ENCODE results near the gene LPCAT1. TPM values are rescaled to one million over a fixed set of nuclear protein-coding genes. Genes with fewer than 3 reads are reported as not detected.

The LPCAT1 gene
- total and polyA plus RNA-seq, 2 of the 4 experiments (the other 2 are of a cell fraction) = 17.7 to 33.6 TPM

DNA sequence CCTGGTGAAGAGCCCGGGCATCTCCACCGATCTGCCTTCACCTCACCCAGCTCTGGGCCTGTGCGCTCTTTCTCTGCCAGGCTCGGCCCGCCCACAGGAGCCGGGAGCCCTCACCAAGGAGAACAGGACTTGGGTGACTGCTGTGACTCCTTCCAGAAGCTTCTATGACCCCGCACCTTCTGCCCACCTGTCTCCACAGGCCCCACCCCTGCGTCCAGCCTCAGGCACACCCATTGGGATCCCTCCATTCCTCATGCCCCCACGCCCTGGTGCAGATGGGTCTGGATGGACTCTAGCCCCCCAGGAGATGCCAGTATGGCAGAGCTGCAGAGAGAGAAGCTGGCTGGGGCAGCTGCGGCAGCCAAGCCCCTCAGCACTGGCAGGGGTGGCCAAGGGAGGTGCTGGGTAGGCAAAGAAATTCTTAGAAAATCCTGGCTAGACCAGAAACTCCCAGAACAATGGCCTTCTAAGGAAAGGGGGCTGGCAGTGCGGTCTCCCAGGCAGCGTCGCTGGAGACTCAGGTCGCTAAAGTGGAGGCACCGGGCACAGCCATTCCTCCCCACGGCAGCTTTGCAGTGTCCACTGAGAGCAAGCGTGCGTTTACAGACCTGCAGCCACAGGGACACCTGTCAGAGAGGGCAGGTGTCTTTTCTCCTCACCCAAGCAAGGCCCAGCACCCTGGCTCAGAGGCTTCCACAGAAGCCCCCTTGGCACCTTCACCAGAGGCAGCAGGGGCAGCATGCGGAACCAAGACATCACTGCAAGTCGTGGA is 17.3 kb downstream of the LPCAT1 start:
- Histone ChIP-seq H3K4me3 (ENCODE audit: insufficient read depth, low read depth, low read length) (no peak overlapping the region), H4K8ac (ENCODE audit: low read depth in 2 of 2, low read length in 2 of 2) (no peak overlapping the region), H3K27ac (ENCODE audit: insufficient read depth, low read length) (no peak overlapping the region), H2AK5ac (ENCODE audit: low read depth, low read length) (no peak overlapping the region), H3K79me1 (ENCODE audit: low read depth in 1 of 2, low read length in 2 of 2) (peaks cover 27 to 82% of the 10 kb centered on the region in 2 experiments), H3K9me1 (ENCODE audit: insufficient read depth, low read length) (peaks cover 30% of the 10 kb centered on the region), H2BK20ac (ENCODE audit: low read depth, low read length) (no peak overlapping the region), H2BK120ac (ENCODE audit: low read depth, low read length) (no peak overlapping the region), H4K91ac (ENCODE audit: insufficient read depth, low read depth, low read length) (no peak overlapping the region), H2BK15ac (ENCODE audit: low read depth, low read length) (no peak overlapping the region), H3K18ac (ENCODE audit: low read depth, low read length) (no peak overlapping the region), H2BK5ac (ENCODE audit: low read depth, low read length, poor library complexity, severe bottlenecking) (no peak overlapping the region), H4K5ac (ENCODE audit: low read depth, low read length) (no peak overlapping the region), H2AFZ (replicated peaks; ENCODE audit: low read length, poor library complexity) (no peak overlapping the region), H3K4me2 (ENCODE audit: low read depth, low read length) (no peak overlapping the region), H3K23ac (ENCODE audit: low read depth, low read length) (no peak overlapping the region), H3K9me3 (ENCODE audit: control insufficient read depth, insufficient read depth, low read length) (no peaks in the 10 kb centered on the region), H3K56ac (ENCODE audit: extremely low read depth, insufficient read depth, low read length) (no peak overlapping the region), H3K36me3 (ENCODE audit: control insufficient read depth, insufficient read depth, low read length) (peaks cover 32% of the 10 kb centered on the region), H3K27me3 (ENCODE audit: control insufficient read depth, insufficient read depth, low read length) (no peaks in the 10 kb centered on the region), H3K4ac (ENCODE audit: low read depth, low read length) (no peak overlapping the region), H4K20me1 (ENCODE audit: insufficient read depth, low read length) (peaks cover 99% of the 10 kb centered on the region), H3K4me1 (ENCODE audit: control insufficient read depth, insufficient read depth, low read length) (peaks cover 2% of the 10 kb centered on the region; the same call in 1 of the 2 replicates), H2AK9ac (replicated peaks; ENCODE audit: low read depth, low read length, poor library complexity) (no peak overlapping the region), H3K9ac (ENCODE audit: low read depth, low read length) (no peak overlapping the region), H3K14ac (replicated peaks; ENCODE audit: low read depth, low read length) (no peak overlapping the region)
- ChIA-PET CTCF (interaction anchor here (0.6 kb wide), 1 partner anchor 14 kb away, joined by 3 read pairs; no protein-coding TSS in a partner anchor), POLR2A (ENCODE audit: unreplicated experiment) (no interaction called here)
- TF ChIP-seq RCOR1 (IDR thresholded peaks at IDR 0.05; ENCODE audit: insufficient replicate concordance, low read length) (no peak), POLR2A (IDR thresholded peaks at IDR 0.05; ENCODE audit: low read depth, low read length) (no peak), RFX5 (IDR thresholded peaks at IDR 0.05; ENCODE audit: low read depth, low read length) (no peak), SMC3 (IDR thresholded peaks at IDR 0.05; ENCODE audit: low read depth, low read length) (no peak), NFE2L2 (IDR thresholded peaks at IDR 0.05; ENCODE audit: low read depth, low read length) (no peak), CHD1 (IDR thresholded peaks at IDR 0.05; ENCODE audit: low read depth, low read length) (no peak), BHLHE40 (IDR thresholded peaks at IDR 0.05; ENCODE audit: low read depth, low read length) (no peak), CEBPB (IDR thresholded peaks at IDR 0.05; ENCODE audit: low read depth, low read length) (no peak), MAFK (IDR thresholded peaks at IDR 0.05; ENCODE audit: low read depth, low read length) (no peak), MAZ (IDR thresholded peaks at IDR 0.05; ENCODE audit: borderline replicate concordance, low read depth, low read length) (no peak), MXI1 (IDR thresholded peaks at IDR 0.05; ENCODE audit: borderline replicate concordance, low read depth, low read length) (no peak), FOS (IDR thresholded peaks at IDR 0.05; ENCODE audit: low read depth, low read length) (no peak)
- TF ChIP-seq, protein P1, sequence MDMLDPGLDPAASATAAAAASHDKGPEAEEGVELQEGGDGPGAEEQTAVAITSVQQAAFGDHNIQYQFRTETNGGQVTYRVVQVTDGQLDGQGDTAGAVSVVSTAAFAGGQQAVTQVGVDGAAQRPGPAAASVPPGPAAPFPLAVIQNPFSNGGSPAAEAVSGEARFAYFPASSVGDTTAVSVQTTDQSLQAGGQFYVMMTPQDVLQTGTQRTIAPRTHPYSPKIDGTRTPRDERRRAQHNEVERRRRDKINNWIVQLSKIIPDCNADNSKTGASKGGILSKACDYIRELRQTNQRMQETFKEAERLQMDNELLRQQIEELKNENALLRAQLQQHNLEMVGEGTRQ (IDR thresholded peaks at IDR 0.05; ENCODE audit: low read depth, low read length) = no peak
- TF ChIP-seq, protein P2, sequence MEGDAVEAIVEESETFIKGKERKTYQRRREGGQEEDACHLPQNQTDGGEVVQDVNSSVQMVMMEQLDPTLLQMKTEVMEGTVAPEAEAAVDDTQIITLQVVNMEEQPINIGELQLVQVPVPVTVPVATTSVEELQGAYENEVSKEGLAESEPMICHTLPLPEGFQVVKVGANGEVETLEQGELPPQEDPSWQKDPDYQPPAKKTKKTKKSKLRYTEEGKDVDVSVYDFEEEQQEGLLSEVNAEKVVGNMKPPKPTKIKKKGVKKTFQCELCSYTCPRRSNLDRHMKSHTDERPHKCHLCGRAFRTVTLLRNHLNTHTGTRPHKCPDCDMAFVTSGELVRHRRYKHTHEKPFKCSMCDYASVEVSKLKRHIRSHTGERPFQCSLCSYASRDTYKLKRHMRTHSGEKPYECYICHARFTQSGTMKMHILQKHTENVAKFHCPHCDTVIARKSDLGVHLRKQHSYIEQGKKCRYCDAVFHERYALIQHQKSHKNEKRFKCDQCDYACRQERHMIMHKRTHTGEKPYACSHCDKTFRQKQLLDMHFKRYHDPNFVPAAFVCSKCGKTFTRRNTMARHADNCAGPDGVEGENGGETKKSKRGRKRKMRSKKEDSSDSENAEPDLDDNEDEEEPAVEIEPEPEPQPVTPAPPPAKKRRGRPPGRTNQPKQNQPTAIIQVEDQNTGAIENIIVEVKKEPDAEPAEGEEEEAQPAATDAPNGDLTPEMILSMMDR (conservative IDR thresholded peaks at IDR 0.05; ENCODE audit: low read depth, low read length) = no peak
- in situ Hi-C loops (cut with MboI; ENCODE audit: low sequenced_read_pairs) (no loop called here), dilution Hi-C loops (cut with HindIII; ENCODE audit: low sequenced_read_pairs, unreplicated experiment) (no loop called here), intact Hi-C loops (cut with micrococcal nuclease) (no loop called here)
- BruUV-seq (replicated peaks) = no TSS peak
- ATAC-seq (ENCODE audit: low read depth) (no peak), DNase-seq (no peak)
- 100% methylated on average over 4 of the region's 20 CpGs; no CpG with 5 or more reads in 1 of the 2 experiments for WGBS, 2 experiments (ENCODE audit: extremely low coverage in 2 of 2, insufficient read length in 1 of 2)

Measured in IMR-90 (cell line).